K562 treated with DMSO at 1 percent for 4 hours (cell line): ENCODE results near the gene TFCP2. TPM values are rescaled to one million over a fixed set of nuclear protein-coding genes. Genes with fewer than 3 reads are reported as not detected.

Experiments
- total RNA-seq: library from RNA; unstranded; fragments of 300-600 nt; gene quantifications from 2 replicates; pipeline ENCODE4 v1.2.3, GENCODE V29; 2022; ENCODE audit not compliant: insufficient read depth

Gene TFCP2, protein sequence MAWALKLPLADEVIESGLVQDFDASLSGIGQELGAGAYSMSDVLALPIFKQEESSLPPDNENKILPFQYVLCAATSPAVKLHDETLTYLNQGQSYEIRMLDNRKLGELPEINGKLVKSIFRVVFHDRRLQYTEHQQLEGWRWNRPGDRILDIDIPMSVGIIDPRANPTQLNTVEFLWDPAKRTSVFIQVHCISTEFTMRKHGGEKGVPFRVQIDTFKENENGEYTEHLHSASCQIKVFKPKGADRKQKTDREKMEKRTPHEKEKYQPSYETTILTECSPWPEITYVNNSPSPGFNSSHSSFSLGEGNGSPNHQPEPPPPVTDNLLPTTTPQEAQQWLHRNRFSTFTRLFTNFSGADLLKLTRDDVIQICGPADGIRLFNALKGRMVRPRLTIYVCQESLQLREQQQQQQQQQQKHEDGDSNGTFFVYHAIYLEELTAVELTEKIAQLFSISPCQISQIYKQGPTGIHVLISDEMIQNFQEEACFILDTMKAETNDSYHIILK
- total RNA-seq = 14.8 and 15.7 TPM in 2 replicates

DNA sequence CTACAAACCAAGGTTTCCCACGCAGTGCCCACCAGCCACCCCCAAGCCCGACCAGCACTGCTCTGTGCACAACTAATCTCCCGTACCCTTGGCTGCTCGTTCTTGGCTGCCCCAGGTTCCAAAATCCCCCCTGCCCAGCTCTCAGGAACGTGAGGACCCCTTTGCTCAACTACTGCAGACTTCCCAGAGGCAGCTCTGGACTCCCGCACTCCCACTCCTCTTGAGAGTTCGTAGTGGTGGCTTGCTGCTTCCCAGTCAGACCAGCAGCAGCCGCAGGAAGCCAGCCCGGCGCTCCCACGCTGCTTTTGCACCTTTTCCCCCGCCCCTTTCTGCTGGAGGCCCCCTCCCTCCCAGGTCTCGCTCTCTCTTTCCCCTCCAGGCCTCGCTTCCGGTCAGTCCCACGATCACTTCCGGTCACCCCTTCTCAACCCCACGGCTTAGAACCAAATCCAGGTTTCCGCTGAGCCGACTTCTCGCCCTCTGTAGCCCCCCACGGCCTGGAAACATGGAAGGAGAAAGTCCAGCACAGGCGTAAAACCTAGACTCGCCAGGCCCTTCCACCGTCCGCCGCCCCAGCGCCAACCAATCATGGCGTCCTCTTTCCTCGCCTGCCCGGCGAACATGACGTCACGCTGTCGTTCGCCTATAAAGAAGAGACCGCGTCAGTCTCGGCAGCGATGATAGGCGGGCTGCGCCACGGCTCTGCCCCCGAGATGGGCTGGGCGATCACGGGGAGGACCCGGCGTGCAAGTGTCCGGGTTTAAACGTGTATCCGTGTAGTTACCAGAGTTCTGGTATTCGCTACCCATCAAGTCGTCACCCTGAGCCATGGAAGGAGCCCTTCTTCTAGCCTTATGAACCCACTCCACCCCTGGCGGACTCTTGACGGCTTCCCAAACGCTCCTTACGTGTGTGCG lies at the start of gene TFCP2:
Gene TFCP2, minus strand, starts transcription at position 621 of the 917 bp plus-strand sequence. CDS start 713 bp downstream, outside the sequence.

DNA sequence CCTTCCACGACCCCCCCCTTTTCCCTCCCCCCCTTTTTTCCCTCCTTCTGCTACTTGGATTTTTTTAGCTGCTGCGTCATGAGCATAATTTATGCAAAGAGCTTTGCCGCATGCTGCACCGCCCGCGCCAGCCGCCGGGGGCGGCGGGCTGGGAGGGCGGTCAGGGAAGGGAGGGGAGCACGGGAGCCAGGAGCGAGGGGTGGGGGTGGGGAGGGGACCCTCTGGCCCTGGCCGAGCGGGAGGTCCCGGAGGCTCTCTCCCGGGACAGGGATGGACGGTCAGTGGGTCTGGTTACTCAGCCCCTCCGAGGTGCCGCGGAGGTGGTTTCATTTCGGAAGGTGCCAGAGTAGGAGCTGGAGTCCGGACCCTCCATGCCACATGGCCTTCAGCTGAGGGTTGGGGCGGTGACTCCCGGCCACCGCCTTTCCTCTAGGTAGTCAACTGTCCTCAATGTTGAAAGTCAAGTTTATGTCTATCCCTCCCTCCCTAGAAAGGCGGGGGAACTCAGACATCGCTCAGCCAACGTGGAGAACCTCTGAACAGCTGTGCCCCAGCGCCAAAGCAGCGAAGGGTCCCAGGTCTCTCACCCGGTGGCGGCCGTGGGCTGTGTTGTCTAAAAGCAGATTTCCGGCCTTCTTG lies 45.2 kb upstream of the TFCP2 start, which contains the start of gene POU6F1:
Gene POU6F1, minus strand, starts transcription at position 95 of the 639 bp plus-strand sequence. CDS start 11,226 bp downstream, outside the sequence.

DNA sequence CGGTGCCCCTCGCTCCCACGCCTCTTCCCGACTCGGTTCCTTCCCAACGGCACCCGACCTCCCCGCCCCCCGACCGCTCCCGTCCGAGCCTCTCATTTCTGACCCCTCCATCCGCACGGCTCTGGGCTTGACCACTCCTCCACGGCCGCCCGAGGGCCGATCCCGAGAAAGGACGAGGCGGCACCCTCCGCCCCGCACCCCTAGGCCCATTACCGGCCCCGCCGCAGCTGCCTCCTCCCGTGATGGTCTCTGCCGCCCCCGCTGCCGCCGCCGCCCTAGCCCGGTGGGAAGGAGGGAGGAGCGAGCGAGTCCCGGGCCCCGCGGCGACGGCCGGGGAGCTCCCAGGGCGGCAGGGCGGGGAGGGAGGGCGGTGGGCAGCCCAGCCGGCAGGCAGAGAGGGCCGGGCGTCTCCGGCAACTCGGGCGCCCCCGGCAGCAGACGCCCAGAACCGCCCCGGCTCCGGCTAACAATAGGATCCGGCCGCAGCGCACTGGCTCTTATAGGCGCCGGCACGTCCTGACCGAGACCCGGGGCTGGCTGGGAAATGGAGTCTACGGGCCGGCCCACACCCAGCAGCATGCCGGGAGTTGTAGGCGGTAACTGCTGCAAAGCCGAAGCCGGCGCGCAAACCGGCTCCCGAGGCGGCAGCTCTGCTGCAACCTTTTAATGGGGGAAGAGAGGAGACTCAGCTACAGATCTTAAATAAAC lies 89.7 kb downstream of the TFCP2 start, which contains the start of gene CSRNP2:
Gene CSRNP2, minus strand, starts transcription at position 471 of the 708 bp plus-strand sequence. CDS start 7,035 bp downstream, outside the sequence.

DNA sequence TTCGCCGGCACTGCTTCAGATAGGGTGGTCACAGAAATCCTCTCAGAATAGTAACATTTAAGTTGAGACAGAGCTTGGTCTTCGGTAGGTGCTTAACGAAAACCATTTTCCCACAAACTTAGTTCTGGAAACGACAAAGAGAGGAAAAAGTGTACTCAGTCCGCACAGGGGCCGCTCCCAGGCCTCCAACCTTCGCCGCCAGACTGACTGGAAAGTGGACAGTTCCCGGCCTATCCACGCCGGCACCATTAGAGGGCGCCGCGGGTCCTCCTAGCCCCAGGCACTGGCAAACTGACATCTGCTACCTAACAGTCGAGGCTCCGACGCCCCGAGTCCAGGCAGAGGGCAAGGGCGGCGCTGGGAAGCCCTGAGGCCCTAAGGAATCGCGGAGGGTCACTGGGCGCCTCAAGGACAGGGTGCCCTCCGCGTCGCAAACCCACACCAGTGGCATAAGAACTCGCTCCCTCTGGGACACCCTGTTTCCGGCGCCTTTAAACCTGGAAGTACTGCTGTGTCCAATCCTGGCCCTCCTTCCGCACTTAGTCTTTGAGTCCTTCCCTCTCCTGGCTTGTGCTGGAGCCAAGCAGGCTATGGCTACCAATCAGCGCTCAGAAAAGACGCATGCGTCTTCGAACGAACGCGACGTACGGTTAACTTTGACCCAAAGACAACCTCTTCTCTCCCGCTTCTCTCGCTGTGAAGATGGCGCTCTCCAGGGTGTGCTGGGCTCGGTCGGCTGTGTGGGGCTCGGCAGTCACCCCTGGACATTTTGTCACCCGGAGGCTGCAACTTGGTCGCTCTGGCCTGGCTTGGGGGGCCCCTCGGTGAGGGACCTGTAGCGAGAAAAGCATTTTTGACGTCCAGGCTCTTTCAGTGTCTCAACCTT lies 125.0 kb downstream of the TFCP2 start, which contains the start of gene LETMD1:
Gene LETMD1, plus strand, starts transcription at position 673 of the 886 bp plus-strand sequence. Its CDS starts 30 bp downstream, at position 703.

Other genes with a start within 250 kb of the TFCP2 start
- gene HIGD1C, start 220.6 kb downstream of the TFCP2 start, total RNA-seq = not detected in 2 replicates
- gene SLC11A2, start 146.8 kb downstream of the TFCP2 start, total RNA-seq = 12.3 and 16.7 TPM in 2 replicates
- 126 and 127 TPM in 2 replicates for gene LETMD1, start 124.8 kb downstream of the TFCP2 start, total RNA-seq
- gene CSRNP2, start 89.5 kb downstream of the TFCP2 start, total RNA-seq = 22.2 and 26.0 TPM in 2 replicates
- 2.5 and 24.9 TPM in 2 replicates for gene POU6F1, start 44.9 kb upstream of the TFCP2 start, total RNA-seq
- gene DAZAP2, start 65.7 kb upstream of the TFCP2 start, total RNA-seq = 310 and 324 TPM in 2 replicates
- gene SMAGP, start 97.3 kb upstream of the TFCP2 start, total RNA-seq = 17.6 and 18.2 TPM in 2 replicates
- not detected in 2 replicates for gene BIN2, start 151.0 kb upstream of the TFCP2 start, total RNA-seq
- gene CELA1, start 173.5 kb upstream of the TFCP2 start, total RNA-seq = not detected in 2 replicates
- 6.2 and 9.6 TPM in 2 replicates for gene GALNT6, start 218.3 kb upstream of the TFCP2 start, total RNA-seq